ENCODE data around the gene ZSWIM4. TPM values are rescaled to one million over a fixed set of nuclear protein-coding genes. Genes with fewer than 3 reads are reported as not detected.

The ZSWIM4 gene
- total and polyA plus RNA-seq, 2 experiments from 2014 or later, result 5.4 to 42.3 TPM

GRCh38 chr19:13875824-13876223 is 80.6 kb downstream of the ZSWIM4 start (continued):
- TF ChIP-seq REST (IDR thresholded peaks at IDR 0.05; ENCODE audit: unreplicated experiment), result no peak
- TF ChIP-seq CREB1 (CRISPR knock-in tag; IDR thresholded peaks at IDR 0.05; ENCODE audit: low read depth), result no peak

- Histone ChIP-seq H3K27me3 (ENCODE audit: insufficient read depth) (peaks cover 59% of the 10 kb centered on the region), H3K36me3 (ENCODE audit: insufficient read depth) (no peaks in the 10 kb centered on the region), H3K4me1 (ENCODE audit: insufficient read depth) (peaks cover 22% of the 10 kb centered on the region), H3F3A (replicated peaks; ENCODE audit: low read depth) (peaks cover 11% of the 10 kb centered on the region), H3K4me3 (no peak within 1 kb of the TSS), H3K9me2 (ENCODE audit: insufficient read depth) (no peaks in the 10 kb centered on the region), H3K4me2 (no peak within 1 kb of the TSS), H4K20me1 (replicated peaks; ENCODE audit: insufficient read depth) (peaks cover 6% of the 10 kb centered on the region; the same call in 1 of the 2 replicates), H3K79me2 (replicated peaks; ENCODE audit: insufficient read depth) (no peaks in the 10 kb centered on the region), H3K27ac (ENCODE audit: low read depth) (no peak within 1 kb of the TSS), H2AFZ (no peak within 1 kb of the TSS)
- ATAC-seq, result no peak
- peaks cover 49% of the 10 kb centered on the region for H3K27me3 Mint-ChIP-seq (ENCODE audit: insufficient read depth, low read depth, poor library complexity)
- H3K4me3 Mint-ChIP-seq, result no peak within 1 kb of the TSS
- H3K4me1 Mint-ChIP-seq, result peaks cover 25% of the 10 kb centered on the region
- no peak within 1 kb of the TSS for H3K27ac Mint-ChIP-seq
- no peak for DNase-seq (ENCODE audit: low spot score)
- H3K9me3 Mint-ChIP-seq, result no peaks in the 10 kb centered on the region
- H3K36me3 Mint-ChIP-seq (ENCODE audit: low read depth), result no peaks in the 10 kb centered on the region
- no peak for TF ChIP-seq REST (IDR thresholded peaks at IDR 0.05; ENCODE audit: unreplicated experiment)
- no peak for TF ChIP-seq ETS1 (IDR thresholded peaks at IDR 0.05)
- TF ChIP-seq ZNF331 (CRISPR knock-in tag; IDR thresholded peaks at IDR 0.05; ENCODE audit: low read depth), result no peak
- TF ChIP-seq CREB1 (CRISPR knock-in tag; IDR thresholded peaks at IDR 0.05; ENCODE audit: low read depth), result no peak
- no peak for TF ChIP-seq ZNF114 (CRISPR knock-in tag; IDR thresholded peaks at IDR 0.05)
- TF ChIP-seq ZNF462 (CRISPR knock-in tag; IDR thresholded peaks at IDR 0.05), result no peak
- no peak for TF ChIP-seq EZH2 (IDR thresholded peaks at IDR 0.05; ENCODE audit: low read depth, unreplicated experiment)
- no peak for TF ChIP-seq POLR2AphosphoS5 (IDR thresholded peaks at IDR 0.05; ENCODE audit: low read depth)
- TF ChIP-seq EZH2phosphoT487 (IDR thresholded peaks at IDR 0.05; ENCODE audit: unreplicated experiment), result no peak
- no peak for TF ChIP-seq JUNB (IDR thresholded peaks at IDR 0.05; ENCODE audit: unreplicated experiment)
- no peak for TF ChIP-seq NANOG (IDR thresholded peaks at IDR 0.05; ENCODE audit: borderline replicate concordance)
These were observed 81.6 kb downstream of the ZSWIM4 start, which contains the start of gene NANOS3 for GRCh38 chr19:13876834-13877233. Gene NANOS3, plus strand, starts transcription at chr19:13877134. Its CDS starts 115 bp downstream, at chr19:13877249.

Measured in GM23338 (cell line).